Rectal smooth muscle tissue (tissue), 1 donor: ENCODE measurements around the gene IRGQ.

ENCODE experiments used
- H3K27ac ChIP-seq: one replicate; pipeline ENCODE4 v1.7.0; 2013; ENCODE audit warnings: low read depth, low read length, inconsistent platforms
- H3K27me3 ChIP-seq: one replicate; pipeline ENCODE4 v1.7.0; 2013; ENCODE audit warnings: low read length; ENCODE audit not compliant: control insufficient read depth, insufficient read depth
- H3K36me3 ChIP-seq: one replicate; pipeline ENCODE4 v1.7.0; 2013; ENCODE audit warnings: low read length; ENCODE audit not compliant: control insufficient read depth, insufficient read depth
- H3K4me1 ChIP-seq: one replicate; pipeline ENCODE4 v1.7.0; 2013; ENCODE audit warnings: low read length; ENCODE audit not compliant: control insufficient read depth, insufficient read depth
- H3K4me3 ChIP-seq: one replicate; pipeline ENCODE4 v1.7.0; 2013; ENCODE audit warnings: low read length
- H3K9ac ChIP-seq: one replicate; pipeline ENCODE4 v1.7.0; 2013; ENCODE audit warnings: low read length

The IRGQ gene

DNA sequence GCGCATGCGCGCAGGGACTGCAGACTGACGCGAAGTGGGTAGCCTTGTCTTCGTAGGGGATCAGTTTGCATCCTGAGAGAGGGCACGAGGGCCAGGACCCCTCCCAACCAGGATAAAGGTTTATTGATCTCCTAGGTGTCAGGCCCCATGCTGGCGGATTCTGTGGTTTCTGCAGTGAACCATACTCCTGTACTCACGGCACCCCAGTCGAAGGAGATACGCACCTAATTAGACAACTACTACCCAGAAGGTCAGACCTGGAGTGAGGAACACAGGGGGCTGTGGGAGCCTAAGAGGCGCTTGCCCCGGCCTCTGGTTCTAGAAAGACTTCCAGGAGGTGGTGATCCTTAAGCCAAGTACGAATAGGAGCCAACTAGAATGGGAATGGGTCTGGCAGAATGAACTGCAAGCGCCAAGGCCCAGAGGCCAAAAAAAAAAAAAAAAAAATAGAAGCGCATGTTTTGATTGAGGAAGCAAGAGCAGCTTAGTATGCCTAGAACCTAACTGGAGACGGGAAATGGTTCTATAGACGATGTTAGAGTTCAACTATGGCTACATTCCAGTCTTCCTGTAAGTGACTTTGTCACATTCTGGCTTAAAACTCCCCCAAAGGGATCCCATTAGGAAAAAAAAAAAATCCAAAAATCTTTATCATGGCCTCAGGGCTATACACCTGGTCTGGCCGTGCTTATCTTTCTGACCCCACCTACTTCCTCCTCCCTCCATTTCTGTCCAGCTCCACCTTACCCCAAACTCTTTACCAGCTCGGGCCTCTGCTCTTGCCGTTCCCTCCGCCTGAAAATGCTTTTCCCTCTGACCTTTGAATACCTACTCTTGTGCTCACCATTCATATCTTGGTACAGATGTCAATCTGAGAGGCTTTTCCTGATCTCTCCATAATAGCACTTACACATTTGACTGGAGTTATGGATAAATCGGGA lies 24.4 kb upstream of the IRGQ start:
- H3K9ac ChIP-seq: peak overlapping the region; percentile 71
- H3K27me3 ChIP-seq: no peaks in the 10 kb centered on the region
- H3K36me3 ChIP-seq: no peaks in the 10 kb centered on the region
- H3K4me3 ChIP-seq: peak overlapping the region; percentile 78
- peaks cover 8% of the 10 kb centered on the region for H3K4me1 ChIP-seq
- H3K27ac ChIP-seq: peak overlapping the region; percentile 98

DNA sequence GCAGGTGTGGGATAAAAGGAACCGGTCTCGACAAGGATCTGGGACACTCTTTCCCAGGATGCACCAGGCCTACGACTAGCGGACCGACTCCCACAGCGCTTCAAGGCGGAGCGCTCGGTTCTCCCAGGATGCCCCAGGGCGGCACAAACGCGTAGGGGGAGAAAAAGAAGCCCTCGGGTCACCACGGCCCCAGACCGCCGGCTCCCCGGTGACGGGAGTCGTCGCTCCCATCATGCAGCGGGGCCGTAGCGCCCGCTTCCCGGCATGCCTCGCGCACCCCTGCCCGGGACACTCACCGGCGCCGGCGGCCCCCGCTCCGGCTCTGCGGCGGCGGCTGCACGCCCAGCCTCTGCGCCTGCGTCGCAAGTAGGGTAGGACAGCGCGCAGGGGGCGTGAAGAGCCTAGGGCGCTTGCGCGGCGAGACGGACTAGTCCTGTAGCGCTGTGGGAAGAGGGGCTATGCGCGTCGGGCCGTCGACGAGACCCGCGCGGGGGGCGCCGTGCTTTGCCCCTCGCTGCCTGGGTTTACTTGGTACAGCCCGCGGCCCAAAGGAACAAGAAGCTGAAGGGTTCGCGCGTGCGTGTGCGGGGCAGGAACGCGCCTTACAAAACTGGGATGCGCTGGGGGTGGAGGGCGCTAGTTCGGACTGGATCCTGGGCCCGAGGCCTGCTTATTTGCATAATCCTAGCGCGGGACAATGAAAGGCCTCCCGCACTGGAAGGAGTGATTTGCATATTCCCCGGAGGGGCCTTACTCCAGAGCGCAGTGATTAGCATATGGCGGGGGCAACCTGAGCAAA lies 23.5 kb upstream of the IRGQ start, which contains the start of gene ZNF428:
TSS of gene ZNF428 (minus strand) at position 368 of the 799 bp plus-strand sequence. CDS start 5,325 bp downstream, outside the sequence.
- Histone ChIP-seq H3K9ac (peak within 1 kb of the TSS; percentile 71), H3K27me3 (no peaks in the 10 kb centered on the region), H3K4me1 (peaks cover 8% of the 10 kb centered on the region), H3K4me3 (peak within 1 kb of the TSS; percentile 78), H3K27ac (peak within 1 kb of the TSS; percentile 98), H3K36me3 (no peaks in the 10 kb centered on the region)

DNA sequence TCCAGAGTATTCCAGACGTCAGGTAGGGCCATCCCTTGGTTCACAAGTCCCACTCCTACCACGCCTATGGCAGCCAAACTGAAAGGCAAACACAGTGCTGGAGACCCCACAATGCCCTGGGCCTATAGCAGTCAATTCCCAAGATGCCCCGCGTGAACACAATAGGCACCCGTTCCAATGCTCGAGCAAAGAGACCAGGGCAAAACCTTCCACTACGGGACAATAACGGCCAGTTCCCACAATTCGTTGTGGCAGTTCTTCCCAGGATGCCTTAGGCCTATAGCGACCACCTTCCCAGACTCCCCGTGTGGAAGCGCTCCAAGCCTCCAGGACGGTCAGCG lies 23.0 kb upstream of the IRGQ start:
- H3K36me3 ChIP-seq: no peaks in the 10 kb centered on the region
- no peaks in the 10 kb centered on the region for H3K27me3 ChIP-seq
- H3K4me3 ChIP-seq: peak overlapping the region; percentile 78
- H3K9ac ChIP-seq: peak overlapping the region; percentile 63
- peak overlapping the region; percentile 98 for H3K27ac ChIP-seq
- peaks cover 8% of the 10 kb centered on the region for H3K4me1 ChIP-seq

DNA sequence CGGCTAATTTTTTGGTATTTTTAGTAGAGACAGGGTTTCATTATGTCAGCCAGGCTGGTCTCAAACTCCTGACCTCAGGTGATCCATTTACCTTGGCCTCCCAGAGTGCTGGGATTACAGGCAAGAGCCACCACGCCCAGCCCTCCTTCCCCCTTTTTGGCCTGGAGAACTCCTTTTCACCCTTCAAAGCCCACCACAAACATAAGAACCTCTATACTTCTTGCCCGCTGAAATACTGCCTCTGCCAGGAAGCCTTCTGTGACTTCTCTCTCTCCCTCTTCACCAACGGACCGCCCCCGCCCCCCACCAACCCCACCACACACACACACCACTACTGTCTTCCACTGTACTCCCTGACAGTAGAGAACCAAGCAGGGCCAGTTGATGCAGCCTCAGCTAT lies 21.0 kb upstream of the IRGQ start:
- Histone ChIP-seq H3K4me3 (no peak overlapping the region), H3K9ac (no peak overlapping the region), H3K4me1 (peaks cover 8% of the 10 kb centered on the region), H3K27ac (no peak overlapping the region), H3K27me3 (no peaks in the 10 kb centered on the region), H3K36me3 (peaks cover 7% of the 10 kb centered on the region)

DNA sequence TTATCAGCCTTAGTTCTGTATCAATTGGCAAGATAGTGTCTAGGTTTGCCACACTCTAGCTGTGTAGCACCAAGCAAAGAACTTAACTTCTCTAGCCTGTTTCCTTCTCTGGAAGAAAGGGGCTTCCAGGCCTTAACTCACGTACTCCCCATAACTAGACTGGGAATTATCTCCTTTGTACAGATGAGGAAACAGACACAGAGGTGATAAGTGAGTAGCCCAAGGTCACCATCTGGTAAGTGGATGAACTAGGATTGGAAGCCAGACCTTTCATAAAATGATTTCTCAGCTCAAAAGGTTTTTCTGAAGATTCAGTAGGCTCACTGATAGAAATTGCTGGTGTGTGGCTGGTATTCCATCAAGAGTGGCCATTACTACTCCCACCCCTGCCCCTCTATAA lies 20.4 kb upstream of the IRGQ start:
- no peak overlapping the region for H3K9ac ChIP-seq
- H3K36me3 ChIP-seq: peaks cover 7% of the 10 kb centered on the region
- peaks cover 8% of the 10 kb centered on the region for H3K4me1 ChIP-seq
- no peak overlapping the region for H3K27ac ChIP-seq
- H3K27me3 ChIP-seq: no peaks in the 10 kb centered on the region
- H3K4me3 ChIP-seq: no peak overlapping the region

DNA sequence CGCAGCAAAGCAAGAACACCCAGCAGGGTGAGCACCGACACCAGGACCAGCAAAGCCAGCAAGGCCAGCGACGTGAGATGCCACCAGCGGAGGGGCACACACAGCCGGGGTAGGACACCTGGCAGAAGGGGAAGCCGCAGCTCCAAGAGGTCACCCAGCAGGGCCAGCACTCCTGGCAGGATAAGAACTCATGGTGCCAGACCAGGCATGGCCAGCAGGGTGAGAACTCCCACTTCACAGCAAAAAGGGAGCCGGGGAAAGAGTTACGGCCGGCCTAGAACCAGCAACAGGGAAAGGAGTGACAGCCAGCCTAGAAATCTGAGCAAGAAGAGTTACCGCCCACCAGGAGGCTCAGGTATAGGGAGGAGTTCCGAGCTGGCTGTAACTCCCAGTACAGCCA lies 16.4 kb upstream of the IRGQ start:
- Histone ChIP-seq H3K4me3 (no peak overlapping the region), H3K4me1 (no peaks in the 10 kb centered on the region), H3K36me3 (peaks cover 7% of the 10 kb centered on the region), H3K9ac (no peak overlapping the region), H3K27ac (no peak overlapping the region), H3K27me3 (no peaks in the 10 kb centered on the region)

DNA sequence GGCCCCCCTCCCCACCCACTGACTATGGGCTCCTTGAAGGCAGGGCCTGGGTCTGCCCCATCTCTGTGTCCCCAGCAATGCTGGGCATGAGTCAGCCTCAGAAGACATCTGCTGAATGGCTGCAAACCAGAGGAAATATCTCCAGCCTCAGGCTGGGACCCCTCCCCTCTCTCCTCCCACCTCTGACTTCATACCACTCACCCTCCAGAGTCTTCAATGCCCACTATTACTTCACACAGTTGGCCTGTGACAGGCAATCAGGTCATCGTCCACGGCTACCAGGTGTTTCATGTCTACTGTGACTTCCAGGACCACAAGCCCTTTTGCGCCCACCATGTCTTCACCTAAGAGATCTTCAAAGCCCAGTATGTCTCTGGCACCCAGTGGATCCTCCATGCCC lies 15.9 kb upstream of the IRGQ start, which contains the start of gene SRRM5:
TSS of gene SRRM5 (plus strand) at position 301 of the 400 bp plus-strand sequence. CDS start at position 335, 34 bp downstream.
- Histone ChIP-seq H3K36me3 (peaks cover 10% of the 10 kb centered on the region), H3K27ac (no peak within 1 kb of the TSS), H3K27me3 (no peaks in the 10 kb centered on the region), H3K9ac (no peak within 1 kb of the TSS), H3K4me3 (no peak within 1 kb of the TSS), H3K4me1 (no peaks in the 10 kb centered on the region)

DNA sequence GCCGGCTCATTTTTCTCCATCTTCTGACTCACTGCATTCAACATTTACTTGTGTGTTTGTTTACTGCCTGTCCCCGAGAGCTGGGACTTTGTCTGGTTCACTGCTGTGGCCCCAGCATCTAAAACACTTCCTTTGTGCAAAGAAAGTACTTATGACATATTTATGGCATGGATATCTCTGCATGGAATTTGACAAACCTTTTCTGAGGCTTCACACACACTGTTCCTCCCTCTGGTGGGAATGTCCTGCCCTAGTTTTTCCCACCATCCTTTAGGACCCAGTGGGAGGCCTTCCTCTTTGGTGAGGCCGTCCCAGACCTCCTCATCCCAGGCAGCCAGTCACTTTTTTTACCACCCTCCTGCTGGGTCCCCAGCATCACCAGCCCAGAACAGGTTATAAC lies 14.6 kb upstream of the IRGQ start:
- Histone ChIP-seq H3K4me3 (no peak overlapping the region), H3K27me3 (no peaks in the 10 kb centered on the region), H3K27ac (no peak overlapping the region), H3K9ac (no peak overlapping the region), H3K36me3 (peaks cover 11% of the 10 kb centered on the region), H3K4me1 (no peaks in the 10 kb centered on the region)

DNA sequence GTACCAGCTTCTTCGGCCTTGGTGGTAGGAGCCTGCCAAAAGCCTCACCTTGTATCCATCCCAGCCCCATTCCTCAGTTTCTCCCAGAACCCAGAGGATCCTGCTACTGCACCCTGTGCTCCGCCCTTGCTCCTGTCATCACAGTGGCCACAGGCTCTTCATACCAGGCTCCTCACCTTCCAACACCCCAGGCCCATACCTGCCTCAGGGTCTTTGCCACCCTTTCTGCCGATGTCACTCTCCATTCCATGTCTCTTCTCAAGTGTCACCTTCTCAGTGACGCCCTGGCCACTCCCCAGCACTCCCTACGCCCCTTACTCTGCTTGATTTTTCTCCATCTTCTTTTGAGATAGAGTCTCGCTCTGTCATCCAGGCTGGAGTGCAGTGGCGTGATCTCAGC lies 13.9 kb upstream of the IRGQ start:
- Histone ChIP-seq H3K4me1 (no peaks in the 10 kb centered on the region), H3K36me3 (peaks cover 11% of the 10 kb centered on the region), H3K27ac (no peak overlapping the region)

DNA sequence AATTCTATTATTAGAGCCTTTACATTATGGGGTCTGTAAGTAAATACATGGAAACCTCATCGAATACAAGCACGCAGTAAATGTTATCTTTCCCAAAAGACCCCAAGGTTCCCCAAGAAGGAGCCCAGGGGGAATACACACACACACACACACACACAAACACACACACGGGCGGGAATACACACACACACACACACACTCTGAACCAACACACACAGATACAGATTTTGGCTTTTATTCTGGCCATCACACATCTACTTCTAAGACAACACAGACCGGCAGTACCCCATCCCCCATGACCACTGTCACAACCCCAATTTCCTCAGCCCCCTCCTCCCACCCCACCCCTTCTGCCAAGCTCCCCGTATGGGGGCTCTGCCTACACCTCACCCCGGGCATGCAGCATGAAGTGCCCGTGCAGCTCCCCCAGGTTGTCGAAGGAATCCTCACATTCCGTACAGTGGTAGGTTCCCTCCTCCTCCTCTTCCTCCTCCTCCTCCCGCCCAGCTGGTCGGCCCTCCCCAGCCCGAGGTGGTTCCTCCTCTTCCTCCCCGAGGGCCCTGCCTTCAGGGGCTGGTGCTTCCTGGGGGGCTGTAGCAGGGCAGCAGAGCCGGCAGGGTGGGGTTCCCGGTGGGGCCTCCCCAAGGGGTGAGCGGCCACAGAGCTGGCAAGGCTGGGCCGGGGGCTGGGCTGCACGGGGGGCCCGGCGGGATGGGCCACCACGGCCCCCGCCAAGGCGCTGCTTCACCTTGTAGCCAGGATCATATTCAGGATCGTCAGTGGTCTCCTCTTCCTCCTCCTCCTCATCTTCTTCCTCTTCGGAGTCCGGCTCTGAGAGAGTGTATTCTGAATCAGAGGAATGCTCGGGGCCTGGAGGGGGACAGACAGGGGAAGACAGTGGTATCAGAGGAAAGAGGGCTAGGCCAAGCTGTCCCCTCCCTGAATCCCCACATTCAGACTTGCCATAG lies 11.6 kb upstream of the IRGQ start:
- Histone ChIP-seq H3K4me3 (no peak overlapping the region), H3K27me3 (no peaks in the 10 kb centered on the region), H3K27ac (no peak overlapping the region), H3K4me1 (no peaks in the 10 kb centered on the region), H3K36me3 (peaks cover 8% of the 10 kb centered on the region), H3K9ac (no peak overlapping the region)

More for the DNA sequence above, 13.9 kb upstream of the IRGQ start:
- H3K9ac ChIP-seq: no peak overlapping the region
- no peaks in the 10 kb centered on the region for H3K27me3 ChIP-seq
- no peak overlapping the region for H3K4me3 ChIP-seq

DNA sequence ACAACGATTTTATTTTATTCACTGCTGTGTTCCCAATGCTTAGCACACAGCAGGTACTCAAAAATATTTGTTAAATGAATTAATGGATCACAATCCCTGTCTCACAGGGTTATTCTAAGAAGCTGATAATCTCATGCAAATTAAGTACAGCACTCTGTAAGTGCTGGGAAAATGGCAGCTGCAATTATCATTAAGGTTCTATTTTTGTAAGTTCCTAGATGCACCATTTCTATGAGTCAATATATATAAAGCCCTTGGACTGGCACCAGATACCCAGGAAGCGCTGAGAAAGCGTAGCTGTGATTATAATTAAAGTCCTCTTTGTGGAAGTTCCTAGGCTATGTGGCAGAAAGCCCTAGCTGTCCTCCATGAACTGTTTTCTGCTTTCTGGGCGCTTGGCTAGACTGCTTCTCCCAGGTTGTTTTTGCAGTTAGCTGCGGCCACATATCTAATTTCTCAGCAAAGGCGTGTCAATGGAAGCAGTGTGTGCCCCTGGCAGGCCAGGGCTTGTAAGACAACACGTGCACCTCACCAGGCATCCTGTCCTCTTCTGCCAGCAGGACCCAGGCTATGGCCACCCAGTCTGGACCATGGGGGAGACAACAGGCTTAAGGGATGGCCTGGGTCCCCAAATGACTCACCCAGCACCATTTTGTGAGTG lies 10.8 kb upstream of the IRGQ start:
- Histone ChIP-seq H3K27me3 (no peaks in the 10 kb centered on the region), H3K4me3 (no peak overlapping the region), H3K27ac (no peak overlapping the region), H3K4me1 (no peaks in the 10 kb centered on the region), H3K36me3 (peaks cover 9% of the 10 kb centered on the region), H3K9ac (no peak overlapping the region)
